Putamen (tissue), 1 donor: ENCODE results near the gene LRRC47.

Source experiments
- DNase-seq: peaks from one replicate; pipeline ENCODE4 v3.0.0-alpha.2; 2016; ENCODE audit warnings: low spot score

Gene LRRC47

GRCh38 chr1:3746830-3747521, 49.3 kb downstream of the LRRC47 start:
- DNase-seq, result peak; percentile 88

GRCh38 chr1:3746389-3746829, 49.9 kb downstream of the LRRC47 start:
- no peak for DNase-seq

GRCh38 chr1:3745590-3746381, 50.5 kb downstream of the LRRC47 start:
- peak; percentile 25 for DNase-seq

GRCh38 chr1:3745071-3745470, 51.2 kb downstream of the LRRC47 start:
- no peak for DNase-seq

- DNase-seq, result no peak
These were observed 51.7 kb downstream of the LRRC47 start for GRCh38 chr1:3744646-3745045.

GRCh38 chr1:3743826-3744225, 52.5 kb downstream of the LRRC47 start:
- no peak for DNase-seq

GRCh38 chr1:3743421-3743820, 52.9 kb downstream of the LRRC47 start:
- no peak for DNase-seq

- no peak for DNase-seq
These were observed 53.6 kb downstream of the LRRC47 start for GRCh38 chr1:3742439-3743298.

GRCh38 chr1:3741566-3742438, 54.5 kb downstream of the LRRC47 start:
- no peak for DNase-seq

- no peak for DNase-seq
These were observed 55.5 kb downstream of the LRRC47 start for GRCh38 chr1:3740752-3741151.

- DNase-seq, result no peak
These were observed 56.3 kb downstream of the LRRC47 start for GRCh38 chr1:3740042-3740441.

GRCh38 chr1:3738943-3739342, 57.4 kb downstream of the LRRC47 start:
- no peak for DNase-seq

GRCh38 chr1:3736708-3737107, 59.6 kb downstream of the LRRC47 start:
- no peak for DNase-seq

GRCh38 chr1:3736131-3736561, 60.2 kb downstream of the LRRC47 start:
- no peak for DNase-seq

- no peak for DNase-seq
These were observed 60.6 kb downstream of the LRRC47 start for GRCh38 chr1:3735688-3736087.

- DNase-seq, result no peak
These were observed 61.1 kb downstream of the LRRC47 start for GRCh38 chr1:3735027-3735681.

- no peak for DNase-seq
These were observed 61.7 kb downstream of the LRRC47 start for GRCh38 chr1:3734602-3735001.

GRCh38 chr1:3733883-3734589, 62.3 kb downstream of the LRRC47 start:
- DNase-seq, result no peak

GRCh38 chr1:3733094-3733882, 63.0 kb downstream of the LRRC47 start:
- DNase-seq, result no peak
